ENCODE measurements around the gene PMM1. TPM values are rescaled to one million over a fixed set of nuclear protein-coding genes. Genes with fewer than 3 reads are reported as not detected.

The PMM1 gene
- total RNA-seq, 4 donors from 2014 or later: 17.7 to 26.1 (median 23.8) TPM

DNA sequence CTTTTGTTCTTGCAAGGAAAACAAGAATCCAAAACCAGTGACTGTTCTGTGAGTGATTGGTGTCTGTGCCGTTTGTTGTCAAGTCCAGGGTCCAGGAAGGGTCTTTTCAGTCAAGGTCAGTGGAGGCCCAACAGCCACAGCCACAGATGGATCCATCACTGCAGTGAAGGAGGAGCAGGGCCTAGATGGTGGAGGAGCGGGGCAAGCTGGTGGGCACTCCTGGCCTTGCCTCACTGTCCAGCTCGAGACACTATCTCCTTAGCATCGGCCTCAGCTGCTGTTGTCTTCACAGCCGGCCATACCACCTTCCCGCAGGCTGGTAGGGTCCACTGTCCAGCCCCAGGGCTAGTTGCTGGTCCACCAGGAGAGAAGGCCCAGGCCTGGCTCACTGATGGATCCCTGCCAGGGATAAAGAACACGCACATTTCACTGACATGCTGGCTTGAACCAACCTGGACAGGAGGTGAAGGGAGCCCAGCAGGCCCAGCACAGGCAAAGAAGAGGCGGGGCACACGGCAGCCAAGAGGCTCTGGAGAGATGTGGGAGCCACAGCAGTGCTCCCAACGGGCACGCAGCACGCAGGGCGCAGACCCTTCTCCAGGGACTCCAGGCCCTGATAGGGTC lies 60.6 kb downstream of the PMM1 start:
- TF ChIP-seq POLR2A (IDR thresholded peaks at IDR 0.05) (no peak), CTCF (IDR thresholded peaks at IDR 0.05) (no peak)
- intact Hi-C loops (cut with DNase I): loop anchor here (5.0 kb wide), 1 partner anchor 132 kb away; no protein-coding TSS in a partner anchor
- WGBS, 2 donors: 85 to 87% methylated on average over 8 to 13 of the region's 13 CpGs
- Histone ChIP-seq H3K27me3 (no peaks in the 10 kb centered on the region), H3K27ac (no peak overlapping the region), H3K36me3 (peaks cover 60 to 65% of the 10 kb centered on the region in 2 donors), H3K4me3 (replicated peaks in 1 of 3) (no peak overlapping the region), H3K9me3 (no peaks in the 10 kb centered on the region), H3K4me1 (peaks cover 1 to 12% of the 10 kb centered on the region in 2 donors)
- no peak for DNase-seq

- 91 to 92% methylated on average over 8 to 12 of the region's 16 CpGs for WGBS, 2 donors
- no peak for DNase-seq
- Histone ChIP-seq H3K9me3 (no peaks in the 10 kb centered on the region), H3K27me3 (no peaks in the 10 kb centered on the region), H3K4me3 (replicated peaks in 1 of 3) (no peak overlapping the region), H3K36me3 (peaks cover 60 to 65% of the 10 kb centered on the region in 2 donors), H3K4me1 (peaks cover 3 to 20% of the 10 kb centered on the region in 2 donors), H3K27ac (no peak overlapping the region)
- no peak for TF ChIP-seq CTCF (IDR thresholded peaks at IDR 0.05)
- TF ChIP-seq POLR2A (IDR thresholded peaks at IDR 0.05): no peak
- intact Hi-C loops (cut with DNase I): loop anchor here (5.0 kb wide), 1 partner anchor 131 kb away; no protein-coding TSS in a partner anchor
These were observed 61.4 kb downstream of the PMM1 start for GRCh38 chr22:41528132-41528766.

Other genes with a start within 250 kb of the PMM1 start
- gene TEF, start 207.9 kb downstream of the PMM1 start, total RNA-seq: 10 to 100 TPM; 15.9 to 41.1 (median 22.9) TPM
- 100 to 1,000 TPM in 3 of 4 donors, 10 to 100 TPM in 1; 66.5 to 130 (median 115) TPM for gene TOB2, start 143.0 kb downstream of the PMM1 start, total RNA-seq
- 10 to 100 TPM; 22.4 to 58.3 (median 39.4) TPM for gene PHF5A, start 121.1 kb downstream of the PMM1 start, total RNA-seq
- 100 to 1,000 TPM in 3 of 4 donors, 10 to 100 TPM in 1; 81.3 to 205 (median 135) TPM for gene ACO2, start 120.7 kb downstream of the PMM1 start, total RNA-seq
- 10 to 100 TPM; 20.6 to 27.3 (median 25.3) TPM for gene POLR3H, start 45.4 kb downstream of the PMM1 start, total RNA-seq
- 1 to 10 TPM in 2 of 4 donors, under 1 TPM in 2; 0.54 to 1.2 (median 0.97) TPM for gene CSDC2, start 28.8 kb downstream of the PMM1 start, total RNA-seq
- gene DESI1, start 31.2 kb upstream of the PMM1 start, total RNA-seq: 10 to 100 TPM; 17.8 to 24.7 (median 20.8) TPM
- 100 to 1,000 TPM; 171 to 220 (median 195) TPM for gene XRCC6, start 31.5 kb upstream of the PMM1 start, total RNA-seq
- 100 to 1,000 TPM; 127 to 194 (median 176) TPM for gene SNU13, start 99.0 kb upstream of the PMM1 start, total RNA-seq
- gene MEI1, start 109.7 kb upstream of the PMM1 start, total RNA-seq: 1 to 10 TPM in 2 of 4 donors, under 1 TPM in 2; 0.25 to 5.2 (median 1.4) TPM
- 10 to 100 TPM in 3 of 4 donors, 1 to 10 TPM in 1; 6.6 to 18.8 (median 14.4) TPM for gene CCDC134, start 210.8 kb upstream of the PMM1 start, total RNA-seq
- 10 to 100 TPM; 34.4 to 91.8 (median 63.7) TPM for gene SREBF2, start 243.3 kb upstream of the PMM1 start, total RNA-seq

All from thyroid gland (tissue), 4 donors.